Measurements from ENCODE around the gene REEP5. TPM values are rescaled to one million over a fixed set of nuclear protein-coding genes. Genes with fewer than 3 reads are reported as not detected.

Gene REEP5
- polyA plus RNA-seq, 3 donors: 83.6 to 200 (median 193) TPM

DNA sequence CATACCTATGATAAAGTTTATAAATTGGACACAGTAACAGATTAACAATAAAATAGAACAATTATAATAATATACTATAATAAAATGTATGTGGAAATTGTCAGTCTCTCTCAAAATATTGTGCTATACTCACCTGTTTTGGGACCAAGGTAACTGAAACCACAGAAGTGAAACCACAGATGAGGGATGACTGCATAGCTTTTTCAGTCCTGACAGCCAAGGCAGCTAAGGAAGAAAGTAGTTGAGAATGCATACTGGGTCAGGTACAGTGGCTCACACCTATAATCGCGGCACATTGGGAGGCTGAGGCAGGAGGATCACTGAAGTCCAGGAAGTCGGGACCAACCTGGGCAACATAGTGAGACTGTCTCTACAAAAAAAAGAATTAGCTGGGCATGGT, 52.1 kb downstream of the REEP5 start:
- Mint-ChIP-seq H3K27me3 (ENCODE audit: low read depth in 3 of 3) (no peaks in the 10 kb centered on the region), H3K4me3 (no peak overlapping the region), H3K36me3 (peaks cover 37 to 73% of the 10 kb centered on the region in 2 donors), H3K9me3 (peaks cover 0 to 1% (median 0%) of the 10 kb centered on the region in 7 donors), H3K4me1 (peaks cover 22% of the 10 kb centered on the region), H3K27ac (peak overlapping the region in 2 of 7 donors; percentile 59 to 64)
- Histone ChIP-seq H4K20me1 (ENCODE audit: insufficient read depth, low read length) (peaks cover 13% of the 10 kb centered on the region), H3K9me3 (replicated peaks in 1 of 2; ENCODE audit: control insufficient read depth in 1 of 2, insufficient read depth in 1 of 2, low read length in 2 of 2) (no peaks in the 10 kb centered on the region), H3K27me3 (ENCODE audit: control insufficient read depth in 2 of 2, insufficient read depth in 2 of 2, low read length in 2 of 2) (no peaks in the 10 kb centered on the region), H3K9ac (ENCODE audit: insufficient read depth, low read length, poor library complexity, severe bottlenecking) (no peak overlapping the region), H3K4me3 (replicated peaks in 1 of 3; ENCODE audit: low read depth in 2 of 3, low read length in 3 of 3) (no peak overlapping the region), H3K4me1 (ENCODE audit: control insufficient read depth in 1 of 2, insufficient read depth in 2 of 2, low read length in 2 of 2) (peaks cover 7 to 8% of the 10 kb centered on the region in 2 donors), H3K79me2 (ENCODE audit: insufficient read depth, low read length) (peaks cover 17% of the 10 kb centered on the region), H3K27ac (ENCODE audit: low read depth in 1 of 2, low read length in 2 of 2) (no peak overlapping the region), H3K36me3 (replicated peaks in 1 of 2; ENCODE audit: control insufficient read depth in 1 of 2, insufficient read depth in 2 of 2, low read length in 2 of 2) (peaks cover 41 to 60% of the 10 kb centered on the region in 2 donors), H2AFZ (ENCODE audit: insufficient read depth, low read depth, low read length, poor library complexity, severe bottlenecking) (no peak overlapping the region), H3K4me2 (replicated peaks; ENCODE audit: extremely low read depth, low read length, poor library complexity, severe bottlenecking) (no peak overlapping the region)
- TF ChIP-seq, protein P1, sequence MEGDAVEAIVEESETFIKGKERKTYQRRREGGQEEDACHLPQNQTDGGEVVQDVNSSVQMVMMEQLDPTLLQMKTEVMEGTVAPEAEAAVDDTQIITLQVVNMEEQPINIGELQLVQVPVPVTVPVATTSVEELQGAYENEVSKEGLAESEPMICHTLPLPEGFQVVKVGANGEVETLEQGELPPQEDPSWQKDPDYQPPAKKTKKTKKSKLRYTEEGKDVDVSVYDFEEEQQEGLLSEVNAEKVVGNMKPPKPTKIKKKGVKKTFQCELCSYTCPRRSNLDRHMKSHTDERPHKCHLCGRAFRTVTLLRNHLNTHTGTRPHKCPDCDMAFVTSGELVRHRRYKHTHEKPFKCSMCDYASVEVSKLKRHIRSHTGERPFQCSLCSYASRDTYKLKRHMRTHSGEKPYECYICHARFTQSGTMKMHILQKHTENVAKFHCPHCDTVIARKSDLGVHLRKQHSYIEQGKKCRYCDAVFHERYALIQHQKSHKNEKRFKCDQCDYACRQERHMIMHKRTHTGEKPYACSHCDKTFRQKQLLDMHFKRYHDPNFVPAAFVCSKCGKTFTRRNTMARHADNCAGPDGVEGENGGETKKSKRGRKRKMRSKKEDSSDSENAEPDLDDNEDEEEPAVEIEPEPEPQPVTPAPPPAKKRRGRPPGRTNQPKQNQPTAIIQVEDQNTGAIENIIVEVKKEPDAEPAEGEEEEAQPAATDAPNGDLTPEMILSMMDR (IDR thresholded peaks at IDR 0.05): no peak
- WGBS (ENCODE audit: insufficient coverage): 97% methylated on average over 3 of the region's 3 CpGs
- intact Hi-C loops (cut with micrococcal nuclease): no loop called here
- DNase-seq: no peak

DNA sequence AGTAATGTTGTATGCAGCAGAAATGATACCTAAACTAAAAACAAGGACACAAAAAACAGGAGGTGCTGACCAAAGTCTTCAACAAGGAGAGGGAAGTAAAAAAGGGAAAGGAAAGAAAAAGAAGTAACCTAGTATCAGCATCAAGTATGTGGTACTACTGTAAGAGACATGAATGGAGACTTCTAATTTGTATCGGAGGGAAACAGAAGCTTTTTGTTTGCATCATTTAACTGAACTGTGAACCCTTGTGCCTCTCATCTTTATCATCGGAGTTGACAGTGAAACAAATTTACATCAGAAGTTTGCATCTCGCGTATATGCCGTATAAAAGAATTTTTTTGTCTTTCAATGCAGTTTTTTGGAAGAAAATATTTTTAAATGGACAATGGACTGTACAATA, 54.6 kb downstream of the REEP5 start:
- peaks cover 34% of the 10 kb centered on the region for H3K4me1 Mint-ChIP-seq
- H3K36me3 Mint-ChIP-seq: peaks cover 51 to 79% of the 10 kb centered on the region in 2 donors
- intact Hi-C loops (cut with micrococcal nuclease): no loop called here
- no peaks in the 10 kb centered on the region for H3K27me3 Mint-ChIP-seq (ENCODE audit: low read depth in 3 of 3)
- peak overlapping the region in 1 of 2 donors; percentile 61 for H3K27ac ChIP-seq (ENCODE audit: low read depth in 1 of 2, low read length in 2 of 2)
- peaks cover 36% of the 10 kb centered on the region for H3K79me2 ChIP-seq (ENCODE audit: insufficient read depth, low read length)
- TF ChIP-seq, protein P1 (IDR thresholded peaks at IDR 0.05): no peak
- H3K4me3 ChIP-seq (replicated peaks in 1 of 3; ENCODE audit: low read depth in 2 of 3, low read length in 3 of 3): no peak overlapping the region
- H3K4me1 ChIP-seq (ENCODE audit: control insufficient read depth in 1 of 2, insufficient read depth in 2 of 2, low read length in 2 of 2): peaks cover 7 to 10% of the 10 kb centered on the region in 2 donors
- peaks cover 0 to 1% (median 0%) of the 10 kb centered on the region in 7 donors for H3K9me3 Mint-ChIP-seq
- H2AFZ ChIP-seq (ENCODE audit: insufficient read depth, low read depth, low read length, poor library complexity, severe bottlenecking): no peak overlapping the region
- peak overlapping the region in 3 of 7 donors; percentile 10 to 63 (median 31) for H3K27ac Mint-ChIP-seq
- peaks cover 57 to 82% of the 10 kb centered on the region in 2 donors for H3K36me3 ChIP-seq (replicated peaks in 1 of 2; ENCODE audit: control insufficient read depth in 1 of 2, insufficient read depth in 2 of 2, low read length in 2 of 2)
- no peak for DNase-seq
- no peak overlapping the region for H3K9ac ChIP-seq (ENCODE audit: insufficient read depth, low read length, poor library complexity, severe bottlenecking)
- 83% methylated on average over 1 of the region's 5 CpGs for WGBS (ENCODE audit: insufficient coverage)
- no peaks in the 10 kb centered on the region for H3K27me3 ChIP-seq (ENCODE audit: control insufficient read depth in 2 of 2, insufficient read depth in 2 of 2, low read length in 2 of 2)
- no peak overlapping the region for H3K4me2 ChIP-seq (replicated peaks; ENCODE audit: extremely low read depth, low read length, poor library complexity, severe bottlenecking)
- no peak overlapping the region for H3K4me3 Mint-ChIP-seq
- no peaks in the 10 kb centered on the region for H3K9me3 ChIP-seq (replicated peaks in 1 of 2; ENCODE audit: control insufficient read depth in 1 of 2, insufficient read depth in 1 of 2, low read length in 2 of 2)
- peaks cover 27% of the 10 kb centered on the region for H4K20me1 ChIP-seq (ENCODE audit: insufficient read depth, low read length)

All from CD14-positive monocyte (primary cell).